Colon (tissue), 2 donors: Measurements from ENCODE around the gene BOD1.

Experiments used
- FAIRE-seq: peaks from 2 replicates; lab custom pipeline; 2012; peaks lifted over from hg19 to GRCh38; lab: Jason Lieb, UNC
- donor health status: control.
- donor health status: control.

Gene BOD1

GRCh38 chr5:173640156-173640804 is 23.8 kb upstream of the BOD1 start:
- FAIRE-seq: no peak

DNA sequence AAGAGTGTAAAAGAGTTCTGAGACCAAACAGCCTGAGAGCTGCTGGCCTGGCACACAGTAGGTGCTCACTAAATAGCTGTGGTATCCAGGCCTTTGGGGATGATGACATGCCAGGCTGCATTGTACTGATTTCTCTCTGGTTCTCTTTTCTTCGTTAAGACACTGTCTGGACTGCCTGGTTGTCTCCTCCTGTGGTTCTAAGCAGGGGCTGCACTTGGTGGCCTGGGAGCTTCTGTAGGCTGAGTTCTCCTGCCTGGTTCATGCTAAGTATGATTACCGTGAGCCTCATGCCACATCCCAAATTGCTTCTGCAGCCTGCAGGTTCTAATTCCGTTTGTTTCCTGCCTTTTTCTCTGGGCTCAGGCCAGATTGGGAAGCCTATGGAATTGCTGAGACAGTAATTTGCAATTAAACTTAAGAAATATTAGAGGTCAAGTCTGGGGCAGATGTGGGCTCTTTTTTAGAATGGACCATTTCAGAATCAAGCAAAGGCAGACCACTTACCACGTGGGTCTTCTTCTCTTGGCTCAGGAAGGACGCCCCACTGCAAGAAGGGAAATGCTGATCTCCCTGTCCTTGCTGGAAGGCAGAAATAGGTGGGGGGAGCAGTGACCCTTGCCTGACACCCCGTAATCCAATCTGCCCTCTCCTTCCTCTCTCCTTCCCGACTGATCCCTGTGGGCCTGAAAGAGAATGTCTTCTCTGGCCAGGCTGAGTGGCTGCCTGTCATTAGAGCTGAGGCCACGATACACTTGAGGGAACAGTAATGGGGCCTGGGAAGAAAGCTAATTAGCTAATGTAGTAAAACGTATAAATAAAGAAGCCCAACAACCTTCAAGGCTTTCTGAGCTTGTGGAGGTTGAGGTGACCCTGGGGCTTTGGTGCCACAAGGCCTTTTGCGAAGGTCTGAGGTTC is 21.9 kb upstream of the BOD1 start:
- no peak for FAIRE-seq

DNA sequence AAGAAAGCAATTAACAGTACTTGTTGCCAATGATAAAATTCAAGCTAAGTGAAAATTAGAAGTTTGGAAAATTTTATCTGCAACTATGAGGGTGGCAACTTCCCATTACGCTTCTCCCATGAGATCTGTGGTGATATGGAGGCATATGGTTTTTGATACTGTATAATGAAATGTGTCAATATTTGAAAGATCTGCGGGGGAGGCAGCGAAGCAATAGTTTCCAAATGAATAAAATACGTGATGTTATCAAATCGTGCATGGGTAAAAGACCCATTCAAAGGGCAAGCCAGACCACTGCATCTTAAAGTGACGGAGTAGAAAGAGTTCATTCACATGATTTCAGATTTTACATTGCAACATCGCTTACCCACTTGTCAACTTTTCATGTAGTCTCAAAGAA is 20.9 kb upstream of the BOD1 start:
- FAIRE-seq: no peak

DNA sequence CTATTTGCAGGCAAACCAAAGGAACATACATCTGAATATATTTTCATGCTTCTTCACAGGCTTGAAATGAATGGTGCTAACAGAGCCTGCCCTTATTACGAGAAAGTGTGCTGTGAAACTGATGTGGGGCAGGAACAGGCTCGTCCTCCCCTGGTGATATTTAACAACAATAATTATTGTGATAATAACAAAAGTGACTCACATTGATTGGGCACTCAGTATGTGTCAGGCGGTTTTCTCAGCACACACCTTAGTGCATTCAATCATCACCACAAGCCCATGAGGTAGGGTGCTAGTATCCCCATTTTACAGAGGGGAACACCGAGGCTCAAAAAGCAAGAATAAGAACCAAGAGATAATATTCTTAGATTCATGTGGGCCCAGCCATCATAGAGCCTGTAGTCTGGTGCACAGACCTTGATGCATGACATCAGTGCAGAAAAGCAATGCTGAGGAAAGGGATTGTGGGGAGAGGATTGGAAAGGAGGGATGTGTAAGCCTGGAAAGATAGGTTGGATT is 18.1 kb upstream of the BOD1 start:
- no peak for FAIRE-seq

GRCh38 chr5:173633304-173633703 is 16.9 kb upstream of the BOD1 start:
- no peak for FAIRE-seq

DNA sequence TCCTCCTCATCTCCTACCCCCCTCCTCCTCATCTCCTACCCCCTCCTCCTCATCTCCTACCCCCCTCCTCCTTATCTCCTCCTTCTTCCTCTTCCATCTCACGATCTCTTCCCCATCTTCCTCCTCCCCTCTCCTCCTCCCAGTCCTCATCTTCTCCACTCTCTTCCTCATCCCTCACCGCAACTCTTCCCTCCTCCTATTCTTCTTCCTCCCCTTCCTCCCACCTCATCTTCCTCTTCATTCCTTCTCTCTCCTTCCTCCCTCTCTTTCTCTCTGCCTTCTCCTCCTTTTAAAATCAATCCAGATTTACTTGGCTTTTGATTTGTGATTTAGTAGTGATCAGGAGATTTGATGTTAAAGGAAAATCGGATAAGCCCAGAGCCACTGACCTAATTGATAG is 15.0 kb upstream of the BOD1 start:
- no peak for FAIRE-seq

- FAIRE-seq: no peak
Observed at GRCh38 chr5:173630724-173631365, 14.4 kb upstream of the BOD1 start.

DNA sequence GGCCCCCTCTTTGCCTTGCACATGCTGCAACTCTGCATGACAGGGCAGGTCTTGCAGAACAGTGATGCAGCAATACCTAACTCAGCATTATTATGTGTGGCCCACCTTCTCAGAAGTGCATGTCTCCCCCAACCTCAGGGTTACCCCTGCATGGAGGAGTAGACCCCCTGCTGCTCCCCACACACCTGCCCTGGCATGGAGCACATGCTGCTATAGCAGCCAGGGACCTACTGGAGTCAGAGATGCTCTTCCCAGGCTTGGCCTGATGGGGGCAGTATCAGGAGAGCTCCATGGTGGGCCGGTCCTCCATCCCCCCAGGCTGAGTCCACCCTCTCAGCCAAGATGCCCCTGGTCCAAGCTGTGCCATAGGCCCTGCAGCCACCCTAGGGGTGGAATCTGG is 13.2 kb upstream of the BOD1 start:
- FAIRE-seq: no peak

GRCh38 chr5:173628501-173628900 is 12.1 kb upstream of the BOD1 start:
- FAIRE-seq: no peak

- no peak for FAIRE-seq
Observed at GRCh38 chr5:173627860-173628392, 11.5 kb upstream of the BOD1 start.

GRCh38 chr5:173627271-173627670 is 10.8 kb upstream of the BOD1 start:
- FAIRE-seq: no peak

DNA sequence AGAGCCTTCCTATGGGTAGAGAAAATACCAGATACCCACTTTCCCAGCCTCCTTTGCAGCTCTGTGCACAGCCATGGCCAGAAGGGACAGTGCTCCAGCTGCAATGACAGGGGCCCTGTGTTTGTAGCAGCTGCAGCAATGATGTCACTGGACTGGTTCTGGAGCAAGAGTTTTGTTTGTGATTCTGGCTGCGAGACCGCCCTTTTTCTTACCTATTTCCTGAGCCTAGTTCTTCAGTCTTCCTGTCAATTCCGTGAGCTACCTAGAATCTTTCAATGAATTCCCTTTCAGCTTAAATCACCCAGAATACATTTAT is 10.0 kb upstream of the BOD1 start:
- no peak for FAIRE-seq

GRCh38 chr5:173625673-173626504 is 9.4 kb upstream of the BOD1 start:
- FAIRE-seq: no peak

DNA sequence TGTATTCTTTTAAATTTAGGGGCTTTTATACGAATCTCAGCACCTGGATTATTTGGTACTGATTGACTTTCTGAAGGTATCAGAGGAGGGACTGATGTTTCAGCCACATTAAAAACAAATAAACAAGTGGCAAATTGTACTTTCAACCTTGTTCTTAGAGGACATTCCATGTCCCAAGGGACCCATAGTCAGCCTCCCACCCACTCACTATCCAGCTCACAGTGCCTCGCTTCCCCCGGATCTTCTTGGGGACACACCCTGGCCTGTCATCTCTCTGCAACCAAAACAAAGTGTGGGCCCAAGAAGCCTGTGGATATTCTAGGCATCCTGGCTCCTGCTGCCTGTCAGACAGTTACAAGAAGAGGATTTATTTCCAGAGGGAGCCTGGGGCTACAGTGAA is 8.8 kb upstream of the BOD1 start:
- no peak for FAIRE-seq

GRCh38 chr5:173624282-173624681 is 7.8 kb upstream of the BOD1 start:
- no peak for FAIRE-seq

DNA sequence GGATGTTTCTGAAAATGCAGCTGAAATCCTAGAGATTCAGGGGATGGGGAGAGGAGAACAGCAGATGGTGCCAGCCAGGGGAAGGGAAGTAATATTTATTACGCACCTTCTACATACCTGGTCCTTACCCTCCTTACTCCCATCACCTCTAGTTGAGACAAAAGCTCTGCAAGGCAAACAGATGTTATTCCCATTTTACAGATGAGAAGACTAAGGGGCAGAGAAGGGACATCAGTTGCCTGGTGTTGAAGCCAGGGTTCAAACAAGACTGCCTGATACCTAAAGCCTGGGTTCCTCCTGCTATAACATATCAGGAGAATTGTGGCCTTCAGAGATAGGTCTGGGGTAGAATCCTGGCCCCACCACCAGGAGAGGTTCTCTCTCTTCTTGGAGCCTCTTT is 7.3 kb upstream of the BOD1 start:
- FAIRE-seq: no peak

GRCh38 chr5:173623296-173623771 is 6.9 kb upstream of the BOD1 start:
- no peak for FAIRE-seq

GRCh38 chr5:173622183-173623047 is 6.0 kb upstream of the BOD1 start:
- FAIRE-seq: no peak

DNA sequence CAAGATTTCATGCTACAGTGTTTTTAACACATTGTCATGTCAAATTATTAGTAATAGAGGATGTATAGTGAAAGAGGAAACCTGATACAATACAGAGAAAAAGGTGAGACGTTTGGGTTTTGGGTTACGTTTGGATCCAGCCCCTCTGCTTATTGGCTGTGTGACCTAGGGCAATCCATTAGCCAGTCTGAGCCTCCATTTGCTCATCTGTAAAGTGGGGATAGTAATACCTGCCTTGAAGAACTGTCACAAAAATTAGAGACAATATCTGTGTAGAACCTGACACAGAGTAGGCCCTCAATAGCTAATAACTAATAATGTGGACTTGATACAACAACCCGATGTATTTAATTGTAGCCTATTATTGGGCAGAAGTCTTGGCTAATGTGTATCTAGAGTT is 4.3 kb upstream of the BOD1 start:
- no peak for FAIRE-seq

GRCh38 chr5:173618927-173619519 is 2.6 kb upstream of the BOD1 start:
- no peak for FAIRE-seq
